ENCODE data around the gene BTNL9. TPM values are rescaled to one million over a fixed set of nuclear protein-coding genes. Genes with fewer than 3 reads are reported as not detected.

The BTNL9 gene
- total and polyA plus RNA-seq, 9 of the 15 experiments (the other 6 are each of a cell fraction or from before 2014, with no cell fraction given): 3.7 to 86.7 (median 29.4) TPM

GRCh38 chr5:181028032-181028819 lies 11.8 kb upstream of the BTNL9 start (continued):
- peak; percentile 65; the same call in 1 of the 2 replicates for TF ChIP-seq ARID3A (IDR thresholded peaks at IDR 0.05; ENCODE audit: borderline replicate concordance, low read depth, low read length)
- TF ChIP-seq FOXM1 (IDR thresholded peaks at IDR 0.05; ENCODE audit: low read depth): peak; percentile 62
- TF ChIP-seq FOXM1 (CRISPR knock-in tag; IDR thresholded peaks at IDR 0.05; ENCODE audit: low read depth): no peak; the same call in 1 of the 2 replicates
- peak; percentile 94; the same call in 1 of the 2 replicates for TF ChIP-seq CBFB (CRISPR knock-in tag; IDR thresholded peaks at IDR 0.05)
- 0 out of 2 replicates have a peak, but pooled peaks have one; percentile 42 for TF ChIP-seq TARDBP (IDR thresholded peaks at IDR 0.05)
- TF ChIP-seq RB1 (IDR thresholded peaks at IDR 0.05; ENCODE audit: low read depth): peak; percentile 78; the same call in 1 of the 2 replicates
- TF ChIP-seq MAZ (CRISPR knock-in tag; conservative IDR thresholded peaks at IDR 0.05 in 1 of 2, IDR thresholded peaks at IDR 0.05 in 1 of 2): peak; percentile 29 to 86; a peak in 1 of 4 replicates
- TF ChIP-seq ZNF12 (CRISPR knock-in tag; IDR thresholded peaks at IDR 0.05): no peak
- peak in 1 of 2 experiments; percentile 57; a peak in 3 of 4 replicates for TF ChIP-seq ARNT (IDR thresholded peaks at IDR 0.05)
- TF ChIP-seq LCOR (CRISPR knock-in tag; IDR thresholded peaks at IDR 0.05): peak; percentile 68; the same call in 1 of the 2 replicates
- peak; percentile 50; the same call in 1 of the 2 replicates for TF ChIP-seq NBN (IDR thresholded peaks at IDR 0.05; ENCODE audit: low read depth)
- TF ChIP-seq ARID4B (CRISPR knock-in tag; IDR thresholded peaks at IDR 0.05): peak; percentile 68; the same call in 1 of the 2 replicates
- no peak for TF ChIP-seq SMARCB1 (IDR thresholded peaks at IDR 0.05; ENCODE audit: insufficient read length, low read depth)
- TF ChIP-seq TAF9B (IDR thresholded peaks at IDR 0.05; ENCODE audit: partially characterized antibody): peak; percentile 87
- TF ChIP-seq MXD1 (CRISPR knock-in tag; IDR thresholded peaks at IDR 0.05; ENCODE audit: borderline replicate concordance, poor library complexity, severe bottlenecking): peak; percentile 4
- peak; percentile 98 for TF ChIP-seq MTA3 (IDR thresholded peaks at IDR 0.05; ENCODE audit: borderline replicate concordance)
- TF ChIP-seq MBD2 (IDR thresholded peaks at IDR 0.05; ENCODE audit: borderline replicate concordance, low read depth): peak; percentile 87
